Fibroblast of mammary gland (primary cell): ENCODE results near the gene MYH9.

Experiments used
- DNase-seq: peaks from one replicate; pipeline ENCODE4 v3.0.0-alpha.2; 2010; ENCODE audit warnings: low read depth
- H3K4me3 ChIP-seq: 2 replicates; pipeline ENCODE4 v1.5.1; 2011; ENCODE audit warnings: low read depth, mild to moderate bottlenecking, low read length, moderate library complexity; ENCODE audit not compliant: control insufficient read depth
- CTCF ChIP-seq: conservative IDR thresholded peaks from 2 replicates; pipeline ENCODE4 v1.5.1; 2011; ENCODE audit warnings: low read depth, low read length, inconsistent platforms; ENCODE audit not compliant: control insufficient read depth, insufficient read depth

Gene MYH9

GRCh38 chr22:36299911-36300310 lies 87.9 kb downstream of the MYH9 start:
- no peak for TF ChIP-seq CTCF
- H3K4me3 ChIP-seq = no peak overlapping the region
- DNase-seq = no peak

DNA sequence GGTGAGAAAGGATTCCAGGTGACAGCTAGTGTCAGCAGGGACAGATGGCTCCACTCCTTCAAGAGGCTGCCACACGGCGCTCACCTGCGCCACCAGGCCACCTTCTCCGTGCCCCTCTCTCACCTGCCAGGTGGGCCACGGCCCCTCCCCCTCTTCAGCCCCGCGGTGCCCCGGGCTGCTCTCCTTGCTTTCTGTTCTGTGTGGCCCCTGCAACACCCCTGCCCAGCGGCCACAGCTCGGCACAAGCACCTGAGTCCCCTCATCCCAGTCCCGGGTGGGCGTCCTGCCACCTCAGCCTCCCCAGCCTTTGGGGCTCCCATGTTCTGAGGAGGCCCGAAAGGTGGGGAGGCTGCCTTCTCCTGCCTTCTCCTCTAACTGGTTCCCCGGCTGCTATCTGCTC lies 88.5 kb downstream of the MYH9 start:
- DNase-seq = no peak
- TF ChIP-seq CTCF = no peak
- no peak overlapping the region for H3K4me3 ChIP-seq

DNA sequence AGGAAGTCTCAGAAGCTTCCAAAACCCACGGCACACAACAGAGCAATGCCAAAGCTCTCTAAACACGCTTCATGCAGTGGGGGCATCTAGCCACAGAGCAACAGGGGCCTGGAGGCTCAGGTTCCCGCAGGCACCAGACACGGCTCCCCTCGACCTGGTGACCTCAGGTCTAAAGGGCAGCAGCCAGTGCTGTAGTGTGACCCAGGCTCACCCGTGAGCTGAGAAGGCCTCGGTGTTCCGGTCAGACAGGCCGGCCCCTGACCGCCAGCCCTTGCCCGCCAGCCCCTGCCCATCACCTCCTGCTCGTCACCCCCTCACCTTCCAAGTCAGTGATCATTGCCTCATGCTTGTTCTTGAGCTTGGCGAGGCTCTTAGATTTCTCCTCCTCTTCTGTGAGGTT lies 89.2 kb downstream of the MYH9 start:
- no peak for DNase-seq
- no peak overlapping the region for H3K4me3 ChIP-seq
- TF ChIP-seq CTCF = no peak

GRCh38 chr22:36298118-36298517 lies 89.6 kb downstream of the MYH9 start:
- no peak for TF ChIP-seq CTCF
- H3K4me3 ChIP-seq = no peak overlapping the region
- no peak for DNase-seq

- H3K4me3 ChIP-seq = no peak overlapping the region
- TF ChIP-seq CTCF = no peak
- DNase-seq = no peak
Measured at GRCh38 chr22:36297568-36297967, 90.2 kb downstream of the MYH9 start.

GRCh38 chr22:36296690-36297089 lies 91.1 kb downstream of the MYH9 start:
- no peak for TF ChIP-seq CTCF

DNA sequence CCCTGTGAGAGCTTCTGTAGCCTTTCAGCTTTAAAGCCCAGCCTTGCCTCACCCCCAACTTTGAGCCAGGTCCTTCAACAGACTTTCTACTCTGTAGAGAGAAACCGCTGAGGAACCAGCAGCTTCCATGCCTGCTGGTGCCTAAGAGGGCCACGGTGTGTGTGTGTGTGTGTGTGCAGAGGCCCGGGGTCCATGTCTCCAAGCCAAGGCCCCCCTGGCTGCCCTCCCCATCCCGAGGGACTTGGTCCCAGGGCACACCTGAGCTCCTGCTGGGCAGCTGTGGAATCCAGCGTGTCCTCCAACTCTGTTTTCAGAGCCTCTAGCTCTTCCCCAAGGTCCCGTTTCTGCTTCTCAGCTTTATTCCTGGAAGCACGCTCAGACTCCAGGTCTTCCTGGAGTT lies 92.5 kb downstream of the MYH9 start:
- TF ChIP-seq CTCF = no peak
- H3K4me3 ChIP-seq = no peak overlapping the region
- no peak for DNase-seq

More at GRCh38 chr22:36296690-36297089, 91.1 kb downstream of the MYH9 start:
- no peak for DNase-seq
- H3K4me3 ChIP-seq = no peak overlapping the region
